Mesodermal cell (in vitro differentiated cells): ENCODE results near the gene TLE3.
"Not testable (repeated sequence)": the region's sequence is repeated elsewhere in the genome, so short reads cannot be mapped to it uniquely, and the experiment has no call there.

Source experiments
- H3K27ac ChIP-seq: 2 replicates; pipeline ENCODE4 v1.7.0; 2013; ENCODE audit warnings: mild to moderate bottlenecking, low read depth, low read length, moderate library complexity; ENCODE audit not compliant: severe bottlenecking
- H3K36me3 ChIP-seq: 2 replicates; pipeline ENCODE4 v1.7.1; 2013; ENCODE audit warnings: mild to moderate bottlenecking, low read length, moderate library complexity; ENCODE audit not compliant: control insufficient read depth, insufficient read depth
- H3K4me1 ChIP-seq: one replicate; pipeline ENCODE4 v1.7.1; 2013; ENCODE audit warnings: mild to moderate bottlenecking, low read length; ENCODE audit not compliant: insufficient read depth, control insufficient read depth, poor library complexity, severe bottlenecking
- H3K4me3 ChIP-seq: 2 replicates; pipeline ENCODE4 v1.7.0; 2013; ENCODE audit warnings: low read length, control low read depth, mild to moderate bottlenecking; ENCODE audit not compliant: insufficient read depth, poor library complexity, severe bottlenecking; ENCODE audit errors: extremely low read depth
- H3K9me3 ChIP-seq: 2 replicates; pipeline ENCODE4 v1.7.1; 2013; ENCODE audit warnings: mild to moderate bottlenecking, low read length, moderate library complexity; ENCODE audit not compliant: control insufficient read depth
- WGBS, 2 experiments: methylation state at CpG; one replicate each; pipeline ENCODE4 v1.1.5; 2013; ENCODE audit warnings: missing lambda C conversion rate in 2 of 2; ENCODE audit not compliant: insufficient coverage in 2 of 2; 5-methylcytosine and 5-hydroxymethylcytosine counted together

TLE3 gene

DNA sequence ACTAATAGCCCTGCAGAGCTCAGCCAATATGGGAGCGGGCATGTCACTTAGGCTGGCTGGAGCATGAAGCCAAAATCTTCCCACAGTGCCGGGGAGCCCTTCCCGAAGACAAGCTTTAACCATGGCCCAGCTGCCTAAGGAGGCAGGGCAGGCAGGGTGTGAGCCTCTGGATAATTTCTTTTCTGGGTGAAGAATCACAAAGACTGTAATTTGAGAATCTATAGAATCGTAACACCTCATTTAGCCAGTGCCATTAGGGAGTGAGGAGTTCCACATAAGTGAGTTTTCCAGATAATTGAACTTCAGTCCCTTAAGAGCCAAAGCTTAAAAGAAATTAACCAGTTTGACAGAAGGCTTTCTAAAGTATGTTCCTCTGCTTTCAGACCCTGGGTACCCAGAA, 40.2 kb upstream of the TLE3 start:
- H3K9me3 ChIP-seq, result no peaks in the 10 kb centered on the region
- no peak overlapping the region for H3K27ac ChIP-seq
- no peak overlapping the region for H3K4me3 ChIP-seq
- WGBS, 2 experiments, result 79 to 91% methylated on average over 3 to 4 of the region's 4 CpGs
- peaks cover 10% of the 10 kb centered on the region for H3K4me1 ChIP-seq
- no peaks in the 10 kb centered on the region for H3K36me3 ChIP-seq

DNA sequence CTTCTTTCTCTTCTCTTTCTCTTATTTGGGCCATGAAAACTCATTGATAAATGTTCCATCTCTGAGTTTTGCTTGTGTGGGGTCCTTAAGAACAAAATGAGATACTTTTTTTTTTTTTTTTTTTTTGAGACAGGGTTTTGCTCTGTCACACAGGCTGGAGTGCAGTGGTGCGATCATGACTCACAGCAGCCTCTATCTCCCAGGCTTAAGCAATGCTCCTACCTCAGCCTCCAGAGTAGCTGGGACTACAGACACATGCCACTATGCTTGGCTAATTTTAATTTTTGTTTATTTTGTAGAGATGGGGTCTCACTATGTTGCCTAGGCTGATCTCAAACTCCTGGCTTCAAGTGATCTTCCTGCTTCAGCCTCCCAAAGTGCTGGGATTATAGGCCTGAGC, 39.3 kb upstream of the TLE3 start:
- H3K9me3 ChIP-seq, H3K4me3 ChIP-seq, H3K36me3 ChIP-seq, H3K4me1 ChIP-seq, H3K27ac ChIP-seq: not testable (repeated sequence)
- 100% methylated on average over 1 of the region's 1 CpG; no CpG with 5 or more reads in 1 of the 2 experiments for WGBS, 2 experiments

DNA sequence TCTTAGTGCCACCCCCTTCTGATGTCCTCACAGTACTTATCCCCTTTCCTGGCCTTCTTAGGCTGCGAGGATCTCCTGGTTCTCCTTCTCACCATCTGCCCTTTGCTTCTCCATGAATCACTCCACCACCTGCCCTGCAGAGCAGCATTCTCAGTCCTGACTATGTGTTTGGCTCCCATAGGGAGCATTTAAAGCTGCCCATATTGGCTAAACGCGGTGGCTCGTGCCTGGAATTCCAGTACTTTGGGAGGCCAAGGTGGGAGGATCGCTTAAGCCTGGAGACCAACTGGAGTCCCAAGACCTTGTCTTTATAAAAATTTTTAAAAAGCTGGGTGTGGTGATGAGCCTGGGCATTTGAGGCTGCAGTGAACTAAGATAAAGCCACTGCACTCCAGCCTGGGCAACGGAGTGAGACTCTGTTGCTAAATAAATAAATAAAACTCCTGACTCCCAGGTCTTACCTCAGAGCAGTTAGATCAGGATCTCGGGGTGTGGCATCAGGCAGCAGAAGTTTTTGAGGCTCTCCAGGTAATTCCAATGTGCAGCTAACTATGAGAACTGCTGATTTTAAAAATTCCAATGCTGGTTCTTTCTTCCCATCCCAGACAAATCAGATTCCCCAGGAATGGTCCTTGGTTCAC, 36.2 kb upstream of the TLE3 start:
- no peak overlapping the region for H3K27ac ChIP-seq
- no peak overlapping the region for H3K4me3 ChIP-seq
- no peaks in the 10 kb centered on the region for H3K9me3 ChIP-seq
- H3K36me3 ChIP-seq, result no peaks in the 10 kb centered on the region
- no peaks in the 10 kb centered on the region for H3K4me1 ChIP-seq
- WGBS, 2 experiments, result 91 to 98% methylated on average over 6 to 7 of the region's 7 CpGs

DNA sequence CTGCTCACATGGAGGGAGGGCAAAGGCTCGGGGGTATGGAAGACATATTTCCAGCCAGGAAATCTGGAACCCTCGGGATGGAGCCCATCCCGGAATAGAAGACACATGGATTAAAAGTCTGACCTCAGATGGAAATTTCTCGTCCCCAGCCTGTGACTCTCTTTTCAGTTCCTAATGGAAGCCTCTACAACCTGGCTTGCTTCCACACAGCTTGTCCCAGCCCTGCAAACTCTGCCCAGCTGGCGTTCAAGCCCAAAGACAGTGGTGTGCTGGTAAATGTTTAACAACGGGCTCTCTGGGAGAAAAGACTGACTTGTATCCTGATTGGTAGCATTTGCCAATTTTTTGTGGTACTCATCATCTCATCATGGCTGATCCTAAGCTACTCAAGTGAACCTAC, 35.6 kb upstream of the TLE3 start:
- no peaks in the 10 kb centered on the region for H3K36me3 ChIP-seq
- no peak overlapping the region for H3K27ac ChIP-seq
- H3K4me1 ChIP-seq, result no peaks in the 10 kb centered on the region
- no peaks in the 10 kb centered on the region for H3K9me3 ChIP-seq
- no peak overlapping the region for H3K4me3 ChIP-seq
- WGBS, 2 experiments, result 80 to 85% methylated on average over 4 to 5 of the region's 6 CpGs

DNA sequence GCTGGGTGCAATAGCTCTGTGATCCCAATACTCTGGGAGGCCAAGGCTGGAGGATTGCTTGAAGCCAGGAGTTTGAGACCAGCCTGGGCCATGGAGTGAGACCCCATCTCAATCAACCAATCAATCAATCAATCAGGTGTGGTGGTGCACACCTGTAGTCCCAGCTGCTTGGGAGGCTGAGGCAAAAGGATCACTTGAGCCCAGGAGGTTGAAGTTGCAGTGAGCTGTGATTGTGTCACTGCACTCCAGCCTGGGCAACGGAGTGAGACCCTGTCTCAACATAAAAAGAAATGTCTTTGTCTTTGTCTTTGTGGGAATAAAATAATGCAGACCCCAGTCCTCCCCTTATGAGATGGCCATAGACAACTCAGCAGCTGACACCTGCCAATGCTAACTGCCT, 34.9 kb upstream of the TLE3 start:
- Histone ChIP-seq H3K36me3 (no peaks in the 10 kb centered on the region), H3K4me1 (no peaks in the 10 kb centered on the region), H3K27ac (no peak overlapping the region), H3K4me3 (no peak overlapping the region), H3K9me3 (no peaks in the 10 kb centered on the region)
- 78% methylated on average over 1 of the region's 1 CpG; no CpG with 5 or more reads in 1 of the 2 experiments for WGBS, 2 experiments

DNA sequence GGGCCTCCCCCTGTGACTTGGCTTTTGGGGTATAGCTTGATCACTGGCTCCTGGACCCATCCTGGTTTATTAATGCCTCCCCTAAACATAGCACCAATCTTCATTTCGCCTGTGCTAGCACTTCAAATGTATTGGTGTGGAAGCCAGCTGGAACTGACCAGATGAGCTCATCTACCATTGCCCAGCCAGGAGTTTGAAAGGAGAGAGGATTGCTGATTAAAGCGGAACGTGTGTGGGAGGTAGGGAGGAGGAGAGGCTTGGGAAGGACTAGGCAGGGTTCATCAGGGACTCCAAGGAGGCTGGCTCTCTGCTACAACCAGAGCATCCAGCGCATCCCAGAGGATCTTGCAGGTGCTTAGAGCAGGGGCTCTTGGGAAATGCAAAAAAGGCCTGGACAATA, 34.4 kb upstream of the TLE3 start:
- H3K9me3 ChIP-seq, result no peaks in the 10 kb centered on the region

DNA sequence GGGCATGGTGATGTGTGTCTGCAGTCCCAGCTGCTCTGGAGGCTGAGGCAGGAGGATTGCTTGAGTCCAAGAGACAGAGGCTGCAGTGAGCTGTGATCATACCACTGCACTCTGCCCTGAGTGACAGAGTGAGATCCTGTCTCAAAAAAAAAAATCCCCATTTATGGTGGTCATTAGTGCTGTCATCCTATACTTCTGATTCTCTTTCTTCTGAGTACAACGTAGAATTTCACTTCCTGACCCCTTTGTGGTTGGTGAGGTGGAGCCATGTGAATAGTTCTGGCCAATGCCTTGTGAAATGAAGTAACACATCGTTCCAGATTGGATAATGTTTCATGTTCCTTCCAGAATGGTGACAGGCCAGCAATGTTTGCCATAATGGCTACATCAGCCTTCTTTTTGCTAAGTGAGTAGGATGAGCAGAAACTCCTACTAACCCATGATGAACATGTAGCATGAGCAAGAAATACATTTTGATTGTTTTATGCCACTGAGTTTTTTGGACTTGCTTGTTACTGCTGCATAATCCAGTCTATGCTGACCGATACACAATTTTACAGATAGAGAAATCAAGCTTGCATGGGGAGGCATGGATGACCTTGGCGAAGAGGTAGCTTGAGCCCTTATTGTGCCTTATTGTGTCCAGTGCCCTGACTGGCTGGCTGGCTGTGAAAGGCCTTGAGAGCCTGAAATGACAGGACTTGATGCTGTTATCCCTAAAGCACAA, 30.9 kb upstream of the TLE3 start:
- Histone ChIP-seq H3K4me1 (no peaks in the 10 kb centered on the region), H3K9me3 (no peaks in the 10 kb centered on the region), H3K27ac (no peak overlapping the region), H3K36me3 (no peaks in the 10 kb centered on the region), H3K4me3 (no peak overlapping the region)
- WGBS, 2 experiments, result 90 to 93% methylated on average over 3 of the region's 4 CpGs

More for the DNA sequence above, 34.4 kb upstream of the TLE3 start:
- Histone ChIP-seq H3K4me1 (no peaks in the 10 kb centered on the region), H3K36me3 (no peaks in the 10 kb centered on the region), H3K27ac (no peak overlapping the region), H3K4me3 (no peak overlapping the region)
- 81 to 94% methylated on average over 3 to 4 of the region's 4 CpGs for WGBS, 2 experiments

DNA sequence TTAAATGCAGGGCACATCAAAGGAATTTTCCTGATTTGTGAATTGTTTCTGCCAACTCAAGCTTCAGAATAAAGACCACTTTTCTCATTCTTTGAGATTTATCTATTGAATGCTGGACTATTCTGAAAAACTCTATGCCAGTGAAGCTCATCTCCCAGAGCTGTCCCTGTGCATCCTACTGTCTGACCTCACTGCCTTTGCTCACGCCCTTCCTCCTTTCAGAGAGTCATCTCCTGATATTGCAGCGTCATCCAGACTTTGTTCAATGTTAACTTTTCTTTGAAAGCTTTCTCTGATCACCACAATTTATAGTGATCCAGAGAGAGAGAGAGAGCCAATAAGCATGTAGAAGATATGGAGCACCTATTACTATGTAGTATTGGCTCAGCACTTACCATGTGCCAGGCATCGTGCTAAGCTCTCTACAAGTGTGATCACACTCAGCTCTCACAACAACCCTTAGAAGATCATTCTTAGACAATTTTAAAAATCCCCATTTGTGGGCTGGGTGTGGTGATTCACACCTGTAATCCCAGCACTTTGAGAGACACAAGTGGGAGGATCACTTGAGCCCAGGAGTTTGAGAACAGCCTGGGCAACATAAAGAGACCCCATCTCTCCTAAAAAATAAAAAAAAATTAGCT, 30.2 kb upstream of the TLE3 start:
- no peaks in the 10 kb centered on the region for H3K36me3 ChIP-seq
- 87 to 100% methylated on average over 2 of the region's 3 CpGs for WGBS, 2 experiments
- H3K9me3 ChIP-seq, result no peaks in the 10 kb centered on the region
- no peaks in the 10 kb centered on the region for H3K4me1 ChIP-seq
- H3K27ac ChIP-seq, result no peak overlapping the region
- H3K4me3 ChIP-seq, result no peak overlapping the region

DNA sequence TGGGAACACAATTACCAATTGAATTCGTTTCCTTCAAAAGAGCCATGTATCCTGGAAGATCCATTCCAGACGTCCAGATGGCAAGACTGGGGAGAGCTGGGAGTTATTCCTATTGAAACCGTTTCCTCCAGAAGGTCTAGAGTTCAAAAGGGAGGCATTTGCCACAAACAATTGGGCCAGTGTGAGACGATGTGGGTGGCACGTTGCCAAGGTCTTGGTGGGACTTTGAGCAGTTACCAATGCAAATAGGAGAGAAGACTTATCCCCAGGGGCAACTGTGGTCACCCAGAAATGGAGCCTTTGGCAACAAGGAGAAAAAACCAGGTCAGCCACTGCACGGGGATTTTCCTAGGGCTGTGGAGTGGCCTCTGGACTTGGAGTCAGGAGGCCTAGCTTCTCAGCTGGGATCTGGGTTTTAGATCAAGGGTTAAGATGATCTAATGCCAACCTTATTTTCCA, 29.6 kb upstream of the TLE3 start:
- no peaks in the 10 kb centered on the region for H3K36me3 ChIP-seq
- H3K4me1 ChIP-seq, result no peaks in the 10 kb centered on the region
- no peak overlapping the region for H3K4me3 ChIP-seq
- WGBS, 2 experiments, result 83 to 86% methylated on average over 6 of the region's 6 CpGs
- H3K27ac ChIP-seq, result no peak overlapping the region
- H3K9me3 ChIP-seq, result no peaks in the 10 kb centered on the region

DNA sequence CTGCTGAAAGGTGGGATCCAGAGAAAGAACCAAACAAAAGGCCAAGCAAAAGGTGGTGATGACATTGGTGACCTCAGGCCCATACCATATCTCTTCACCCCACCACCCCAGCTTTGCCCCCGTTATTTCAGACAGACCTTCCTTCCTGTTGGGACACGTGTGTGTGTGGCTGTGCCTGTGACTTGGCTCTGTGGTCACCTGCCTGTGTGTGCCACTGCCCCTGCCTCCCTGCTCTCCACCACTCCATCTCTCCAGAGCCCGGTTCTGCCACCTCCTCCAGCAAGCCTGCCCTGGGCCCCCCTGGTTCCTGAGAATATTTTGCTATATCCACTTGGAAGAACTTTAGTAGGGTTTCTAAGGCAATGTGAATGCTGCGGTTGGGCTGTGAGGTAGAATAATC, 28.6 kb upstream of the TLE3 start:
- WGBS, 2 experiments, result 92% methylated on average over 2 of the region's 4 CpGs; no CpG with 5 or more reads in 1 of the 2 experiments
- Histone ChIP-seq H3K36me3 (no peaks in the 10 kb centered on the region), H3K9me3 (no peaks in the 10 kb centered on the region), H3K4me3 (no peak overlapping the region), H3K4me1 (no peaks in the 10 kb centered on the region), H3K27ac (no peak overlapping the region)

DNA sequence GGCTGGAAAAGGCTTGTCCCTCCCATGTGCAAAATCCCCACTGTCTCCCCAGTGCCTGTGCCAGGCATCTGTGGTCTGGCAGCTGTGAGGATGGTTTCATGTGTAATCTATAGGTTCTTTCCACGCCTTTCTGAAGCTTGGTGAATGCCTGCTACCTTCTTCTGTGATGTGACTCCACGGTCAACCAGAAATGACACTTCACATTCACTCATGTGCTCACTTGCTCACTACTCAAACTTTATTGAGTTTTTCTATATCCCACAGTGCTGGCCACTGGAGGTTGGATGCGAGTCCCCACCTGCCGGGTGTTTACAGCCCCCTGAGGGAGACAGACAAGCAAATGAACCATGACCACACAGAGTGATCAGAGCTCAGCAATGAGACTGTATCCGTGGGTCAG, 27.9 kb upstream of the TLE3 start:
- H3K36me3 ChIP-seq, result no peaks in the 10 kb centered on the region
- no peak overlapping the region for H3K27ac ChIP-seq
- 69 to 78% methylated on average over 4 to 5 of the region's 5 CpGs for WGBS, 2 experiments
- H3K9me3 ChIP-seq, result no peaks in the 10 kb centered on the region
- H3K4me3 ChIP-seq, result no peak overlapping the region
- no peaks in the 10 kb centered on the region for H3K4me1 ChIP-seq
